ENCODE measurements around the gene ALDH4A1. TPM values are rescaled to one million over a fixed set of nuclear protein-coding genes. Genes with fewer than 3 reads are reported as not detected.

ALDH4A1 gene
- total RNA-seq, 1 experiment from 2014 or later = 40.5 TPM

- no peak for DNase-seq (ENCODE audit: low spot score)
- in situ Hi-C loops (cut with HindIII; ENCODE audit: low sequenced_read_pairs) = no loop called here
These were observed 72.7 kb downstream of the ALDH4A1 start for GRCh38 chr1:18829671-18830070.

GRCh38 chr1:18828224-18828623 is 74.1 kb downstream of the ALDH4A1 start:
- in situ Hi-C loops (cut with HindIII; ENCODE audit: low sequenced_read_pairs) = no loop called here
- DNase-seq (ENCODE audit: low spot score) = no peak

GRCh38 chr1:18823438-18823837 is 78.9 kb downstream of the ALDH4A1 start:
- no peak for DNase-seq (ENCODE audit: low spot score)
- in situ Hi-C loops (cut with HindIII; ENCODE audit: low sequenced_read_pairs) = no loop called here

Other genes with a start within 250 kb of the ALDH4A1 start
- not detected in 2 replicates for gene TAS1R2, start 42.9 kb downstream of the ALDH4A1 start, total RNA-seq (2014; rRNA removed; shearing (Covaris generic))
- 12.7 and 15.7 TPM in 2 replicates for gene IFFO2, start 54.1 kb upstream of the ALDH4A1 start, total RNA-seq (2014; rRNA removed; shearing (Covaris generic))